NCI-H69 (cell line): ENCODE data around the gene HID1.
"Not testable (repeated sequence)": the region's sequence is repeated elsewhere in the genome, so short reads cannot be mapped to it uniquely, and the experiment has no call there.

Experiments
- DNase-seq: peaks from one replicate; lab custom pipeline; 2025; lab: John Stamatoyannopoulos, UW

Gene HID1

DNA sequence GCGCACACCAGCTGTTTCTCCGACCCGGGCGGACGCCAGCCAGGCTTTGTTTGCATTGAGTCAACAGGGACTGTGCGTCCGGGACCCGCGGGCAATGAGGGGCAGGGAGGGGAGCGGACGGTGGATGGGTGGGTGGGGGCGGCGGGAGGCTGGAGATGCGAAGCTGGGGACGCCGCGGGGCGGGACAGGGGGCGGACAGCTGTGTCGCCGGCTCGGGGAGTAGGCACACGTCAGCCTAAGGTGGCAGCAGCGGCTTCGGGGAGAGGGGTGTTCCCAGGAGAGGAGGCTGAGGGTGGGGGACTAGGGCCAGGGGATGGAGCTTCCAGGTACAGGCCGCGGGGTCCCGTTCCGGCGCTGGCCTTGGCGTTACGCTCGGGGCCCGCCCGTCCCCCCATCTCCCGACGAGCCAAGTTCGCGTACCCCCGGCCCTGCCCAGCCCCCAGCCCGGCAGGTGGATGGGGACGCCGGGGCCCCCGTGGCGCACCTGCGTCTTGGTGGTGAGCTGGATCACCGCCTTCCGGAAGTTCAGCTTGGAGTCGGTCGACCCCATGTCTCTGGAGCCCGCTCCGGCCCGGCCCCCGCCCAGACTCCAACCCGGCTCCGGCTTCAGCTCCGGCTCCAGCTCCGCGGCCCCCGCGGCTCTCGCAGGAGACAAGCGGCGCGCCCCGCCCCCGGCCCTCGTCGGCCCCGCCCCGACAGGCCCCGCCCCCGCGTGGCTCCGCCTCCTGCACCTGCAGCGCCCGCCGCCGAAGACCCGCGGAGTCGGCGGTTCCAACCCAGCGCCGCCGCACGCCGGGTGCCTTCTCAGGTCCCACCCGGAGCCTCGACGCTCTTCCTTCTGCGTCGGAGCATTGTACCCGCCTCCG is at the start of gene HID1:
Gene HID1, minus strand, starts transcription at position 653 of the 866 bp plus-strand sequence. Its CDS starts 103 bp downstream, at position 550.
- DNase-seq: peak; percentile 93

GRCh38 chr17:75020331-75021110 is 48.0 kb upstream of the HID1 start:
- no peak for DNase-seq

GRCh38 chr17:75019710-75020109 is 47.2 kb upstream of the HID1 start:
- no peak for DNase-seq

DNA sequence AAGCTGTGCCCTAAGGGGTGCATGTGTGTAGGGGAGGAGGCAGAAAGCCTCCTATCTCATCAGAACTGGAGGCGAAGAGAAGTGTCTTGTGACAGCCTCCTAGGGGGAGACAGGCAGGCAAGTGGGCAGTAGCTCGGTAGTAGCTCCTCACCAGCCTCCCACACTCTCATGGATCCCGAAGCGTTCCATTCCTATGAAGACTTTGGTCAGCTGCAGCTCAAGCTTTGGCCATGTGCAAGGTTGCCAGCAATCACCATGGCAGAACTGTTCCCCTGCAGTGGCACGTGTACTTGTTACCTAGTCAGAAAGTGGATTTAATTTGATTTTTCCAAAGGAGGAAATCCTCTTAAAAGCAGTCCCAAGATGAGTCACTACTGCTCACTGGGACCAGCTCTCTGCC is 46.6 kb upstream of the HID1 start:
- DNase-seq: no peak

- no peak for DNase-seq
Observed at GRCh38 chr17:75013092-75013559, 40.6 kb upstream of the HID1 start.

- peak; percentile 94 for DNase-seq
Observed at GRCh38 chr17:75012346-75013091, 40.0 kb upstream of the HID1 start, which contains the start of gene MRPL58. Gene MRPL58, plus strand, starts transcription at chr17:75012670. Its CDS starts 17 bp downstream, at chr17:75012687.

DNA sequence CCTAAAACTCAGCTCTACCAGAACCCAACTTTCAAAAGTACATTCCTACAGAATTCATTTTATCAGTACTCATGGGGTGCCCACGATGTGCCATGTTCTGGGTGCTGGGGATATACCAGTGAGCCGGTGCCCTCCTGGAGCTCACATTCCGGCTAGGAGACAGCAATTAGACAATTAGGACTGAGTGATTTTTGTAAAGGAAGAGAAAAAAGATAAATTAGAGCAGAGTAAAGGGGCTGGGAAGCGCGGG is 39.5 kb upstream of the HID1 start:
- DNase-seq: no peak

DNA sequence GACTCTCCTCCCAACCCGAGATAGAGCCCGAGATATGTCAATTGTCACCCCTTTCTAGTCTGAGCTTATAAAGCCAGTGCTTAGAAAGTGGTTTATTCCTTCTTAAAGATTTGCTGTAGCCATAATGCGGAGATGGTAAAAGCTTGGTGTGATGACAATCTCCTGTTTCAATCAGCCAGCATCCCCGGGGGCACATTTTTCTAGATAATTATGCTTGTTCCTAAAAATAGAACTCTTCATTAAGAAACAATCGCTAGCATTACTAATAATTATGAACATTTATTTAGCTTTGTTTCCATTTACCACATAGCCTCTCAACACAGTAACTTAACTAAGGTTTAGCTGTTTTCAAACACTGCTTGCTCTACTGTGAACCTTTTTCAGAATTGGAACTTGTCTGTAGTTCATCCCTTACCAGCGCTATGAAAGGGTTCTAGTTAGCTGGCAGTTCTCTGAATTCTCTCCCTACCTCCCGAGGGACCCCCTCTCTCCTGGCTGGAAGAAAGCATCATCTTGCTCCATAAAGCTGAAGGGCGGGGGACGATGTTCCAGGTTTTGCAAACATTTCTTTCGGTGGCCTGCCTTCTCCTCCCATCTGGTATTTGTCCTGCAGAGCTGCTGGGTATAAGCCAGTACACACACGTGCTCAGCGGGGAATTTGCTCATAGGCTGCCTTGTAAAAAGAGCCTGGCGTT is 39.0 kb upstream of the HID1 start:
- DNase-seq: peak; percentile 96

DNA sequence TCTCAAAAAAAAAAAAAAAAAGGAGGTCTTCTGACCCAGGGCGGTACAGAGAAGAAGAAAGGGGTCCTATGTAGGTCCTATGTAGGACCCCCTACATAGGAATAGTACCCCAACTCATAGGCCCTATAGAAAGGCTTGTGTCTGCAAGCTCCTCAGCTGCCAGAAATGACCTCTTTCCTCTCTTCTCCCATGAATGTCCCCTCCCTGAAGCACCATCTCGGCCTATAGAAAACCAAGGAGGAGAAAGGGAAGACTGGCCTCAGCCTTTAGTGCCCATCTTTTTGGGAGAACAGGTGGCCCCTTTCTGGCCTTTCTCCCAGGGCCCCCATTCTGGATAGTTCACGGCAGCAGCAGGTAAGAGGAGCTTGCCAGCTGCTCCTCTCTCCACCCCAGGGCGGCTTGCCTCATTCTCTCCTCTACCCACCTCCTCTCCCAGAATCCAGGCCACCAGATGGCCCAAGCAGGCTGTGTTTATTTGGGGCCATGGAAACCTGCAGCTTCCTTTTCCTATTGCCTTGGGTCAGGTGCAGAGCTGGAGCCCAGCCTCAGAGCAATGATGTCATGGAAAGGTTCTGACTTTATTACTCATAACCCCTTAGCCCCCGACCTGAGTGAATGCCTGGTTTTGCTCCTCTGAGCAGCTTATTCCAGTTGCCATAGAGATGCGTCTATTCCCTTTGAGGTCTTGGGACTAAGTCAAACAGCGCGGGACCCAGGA is 38.3 kb upstream of the HID1 start:
- peak; percentile 98 for DNase-seq

GRCh38 chr17:75009139-75009724 is 36.7 kb upstream of the HID1 start:
- peak; percentile 43 for DNase-seq

DNA sequence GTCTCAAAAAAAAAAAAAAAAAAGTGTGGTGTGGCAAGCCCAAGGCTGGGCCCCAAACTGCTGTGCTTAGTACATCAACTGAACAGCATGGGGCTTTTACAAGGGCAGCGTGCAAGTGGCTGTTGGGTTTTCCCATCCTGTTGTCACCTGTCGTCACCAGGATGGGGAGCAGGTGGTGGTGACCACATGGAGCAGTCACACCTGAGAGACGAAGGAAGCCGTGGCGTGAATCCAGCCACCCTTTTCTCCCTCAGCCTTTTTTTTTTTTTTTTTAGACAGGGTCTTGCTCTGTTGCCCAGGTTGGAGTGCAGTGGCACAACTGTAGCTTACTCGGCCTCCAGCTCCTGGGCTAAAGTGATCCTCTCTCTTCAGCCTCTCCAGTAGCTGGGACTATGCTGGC is 35.8 kb upstream of the HID1 start:
- DNase-seq: peak; percentile 75

- DNase-seq: peak; percentile 10
Observed at GRCh38 chr17:75006653-75007052, 34.1 kb upstream of the HID1 start.

- not testable (repeated sequence) for DNase-seq
Observed at GRCh38 chr17:75006084-75006483, 33.5 kb upstream of the HID1 start.

DNA sequence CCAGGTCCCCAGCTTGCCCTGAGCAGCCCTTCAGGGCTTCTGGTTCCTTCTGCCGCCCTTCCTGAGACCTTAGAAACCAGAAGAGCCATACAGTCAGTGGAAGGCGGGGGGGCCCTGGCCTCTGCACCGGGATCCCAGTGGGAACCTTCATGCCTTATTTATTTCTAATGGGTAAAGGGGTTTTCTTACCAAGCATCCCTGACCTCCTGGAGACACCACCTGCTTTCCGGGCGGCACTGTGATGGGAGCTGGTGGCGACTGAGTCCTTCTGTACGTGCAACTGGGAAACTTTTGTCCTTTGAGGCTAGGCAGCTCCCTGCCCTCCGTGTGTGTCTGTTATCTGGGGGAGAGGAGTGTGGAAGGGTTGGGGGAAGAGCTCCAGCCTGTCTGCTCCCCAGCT is 32.7 kb upstream of the HID1 start:
- DNase-seq: no peak

- DNase-seq: no peak
Observed at GRCh38 chr17:75004371-75004770, 31.8 kb upstream of the HID1 start.

DNA sequence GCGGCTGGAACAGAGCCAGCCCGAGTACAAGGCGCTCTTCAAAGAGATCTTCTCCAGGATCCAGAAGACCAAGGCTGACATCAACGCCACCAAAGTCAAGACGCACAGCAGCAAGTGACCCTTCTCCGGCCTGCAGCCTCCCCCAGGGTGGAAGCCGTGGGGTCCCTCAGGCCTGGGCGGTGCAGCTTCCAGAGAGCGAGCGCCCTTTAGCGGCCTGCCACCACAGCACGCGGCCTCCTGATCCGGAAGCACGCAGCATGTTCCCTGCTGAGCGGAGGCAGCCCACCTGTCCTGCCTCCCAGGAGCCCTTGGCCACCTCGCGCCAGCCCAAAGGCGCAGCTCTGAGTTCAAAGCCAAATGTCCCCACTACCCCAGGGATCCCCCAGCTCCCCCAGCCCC is 31.4 kb upstream of the HID1 start:
- DNase-seq: no peak

DNA sequence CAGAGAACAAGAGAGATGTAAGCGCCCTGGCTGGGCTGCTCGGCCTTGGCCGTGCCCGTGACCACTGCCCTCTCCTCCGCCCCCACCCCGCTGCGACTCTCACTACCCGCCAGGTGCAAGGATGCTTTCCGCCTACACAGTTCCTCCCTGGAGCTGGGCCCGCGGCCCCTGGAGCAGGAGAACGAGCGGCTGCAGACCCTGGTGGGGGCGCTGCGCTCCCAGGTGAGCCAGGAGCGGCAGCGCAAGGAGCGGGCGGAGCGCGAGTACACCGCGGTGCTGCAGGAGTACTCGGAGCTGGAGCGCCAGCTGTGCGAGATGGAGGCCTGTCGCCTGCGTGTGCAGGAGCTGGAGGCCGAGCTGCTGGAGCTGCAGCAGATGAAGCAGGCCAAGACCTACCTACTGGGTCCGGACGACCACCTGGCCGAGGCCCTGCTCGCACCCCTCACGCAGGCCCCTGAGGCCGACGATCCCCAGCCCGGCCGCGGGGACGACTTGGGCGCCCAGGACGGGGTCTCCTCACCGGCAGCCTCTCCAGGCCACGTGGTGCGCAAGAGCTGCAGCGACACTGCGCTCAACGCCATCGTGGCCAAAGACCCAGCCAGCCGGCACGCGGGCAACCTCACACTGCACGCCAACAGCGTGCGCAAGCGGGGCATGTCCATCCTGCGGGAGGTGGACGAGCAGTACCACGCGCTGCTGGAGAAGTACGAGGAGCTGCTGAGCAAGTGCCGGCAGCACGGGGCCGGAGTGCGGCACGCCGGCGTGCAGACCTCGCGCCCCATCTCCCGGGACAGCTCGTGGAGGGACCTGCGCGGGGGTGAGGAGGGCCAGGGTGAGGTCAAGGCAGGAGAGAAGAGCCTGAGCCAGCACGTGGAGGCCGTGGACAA is 30.8 kb upstream of the HID1 start:
- DNase-seq: no peak

DNA sequence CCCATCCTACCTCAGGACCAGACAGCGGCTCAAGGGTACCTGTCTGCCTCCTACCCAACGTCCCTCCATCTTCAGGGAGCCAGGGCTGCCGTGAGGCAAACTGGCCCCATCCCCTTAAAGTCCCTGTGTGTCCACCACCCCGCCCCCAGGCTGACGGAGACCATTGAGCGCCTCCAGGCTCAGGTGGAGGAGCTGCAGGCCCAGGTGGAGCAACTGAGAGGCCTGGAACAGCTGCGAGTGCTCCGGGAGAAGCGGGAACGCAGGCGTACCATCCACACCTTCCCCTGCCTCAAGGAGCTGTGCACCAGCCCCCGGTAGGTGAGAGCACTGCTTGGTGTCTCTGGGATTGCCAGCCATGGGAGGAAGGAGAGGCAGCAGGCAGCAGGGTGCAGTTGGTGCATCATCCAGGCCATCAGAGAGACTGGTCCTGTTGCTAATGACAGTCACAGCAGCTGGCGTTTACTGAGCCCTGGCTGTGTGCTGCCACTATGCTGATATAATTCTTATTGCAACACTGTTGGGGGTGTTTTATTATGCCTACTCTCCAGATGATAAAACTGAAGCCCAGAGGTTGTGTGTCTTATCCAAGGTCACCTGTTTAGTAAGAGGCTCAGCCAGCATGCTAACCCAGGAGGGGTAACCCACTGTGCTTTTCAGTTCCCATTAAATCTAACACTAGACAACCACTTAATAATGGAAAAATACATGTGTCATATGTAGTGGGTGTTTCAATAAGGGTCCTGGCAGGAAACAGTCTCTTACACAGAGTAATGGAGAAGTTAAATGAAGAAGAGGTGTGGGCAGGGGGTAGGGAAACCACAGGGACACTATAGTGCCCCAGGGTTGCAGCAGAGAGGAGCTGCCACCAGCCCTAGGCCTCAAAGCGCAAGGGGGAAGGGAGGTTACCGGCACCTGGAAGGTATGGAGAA is 29.6 kb upstream of the HID1 start:
- peak; percentile 38 for DNase-seq

DNA sequence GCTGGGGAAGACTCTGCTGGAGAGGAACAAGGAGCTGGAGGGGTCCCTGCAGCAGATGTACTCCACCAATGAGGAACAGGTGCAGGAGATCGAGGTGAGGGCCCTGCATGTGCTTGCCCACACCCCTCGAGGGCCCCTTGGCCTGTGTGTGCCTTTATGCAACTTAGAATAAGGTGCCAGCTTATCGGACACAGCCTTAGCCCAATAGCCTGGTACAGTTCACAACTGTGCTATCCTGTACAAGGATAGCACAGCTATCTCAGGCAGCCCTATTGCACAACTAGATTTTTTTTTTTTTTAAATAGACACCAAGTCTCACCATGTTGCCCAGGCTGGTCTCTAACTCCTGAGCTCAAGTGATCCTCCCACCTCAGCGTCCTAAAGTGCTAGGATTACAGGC is 27.0 kb upstream of the HID1 start:
- DNase-seq: no peak
